MCF 10A (cell line): Measurements from ENCODE around the gene ANO7. TPM values are rescaled to one million over a fixed set of nuclear protein-coding genes. Genes with fewer than 3 reads are reported as not detected.

Experiments
- BruUV-seq: library from RNA; stranded (reverse); fragments of 400-500 nt; replicated peaks from 2 replicates; lab custom pipeline; 2021; lab: Mats Ljungman, UMichigan
- CTCF ChIA-PET: fragments of 300-600 bp; sonication (Branson Sonifier 250); formaldehyde crosslinking; extraction: SDS; loops from one replicate; lab custom pipeline; 2021; ENCODE audit warnings: antibody characterized with exemption, inconsistent platforms; lab: Yijun Ruan, JAX
- POLR2A ChIA-PET: fragments of 300-600, 350-650 bp; sonication (Branson Sonifier 250); formaldehyde crosslinking; extraction: SDS; loops from one replicate; lab custom pipeline; 2020; ENCODE audit warnings: antibody characterized with exemption, inconsistent platforms; lab: Yijun Ruan, JAX
- DNase-seq: peaks from one replicate; pipeline ENCODE4 v3.0.0-alpha.2; 2018; ENCODE audit not compliant: unreplicated experiment
- H3K27ac Mint-ChIP-seq: one replicate; pipeline ENCODE4 v1.8.0; 2022; ENCODE audit warnings: mild to moderate bottlenecking, low read depth, mixed read lengths; ENCODE audit not compliant: unreplicated experiment
- H3K27me3 Mint-ChIP-seq: one replicate; pipeline ENCODE4 v1.8.0; 2022; ENCODE audit warnings: mixed read lengths; ENCODE audit not compliant: insufficient read depth, unreplicated experiment
- H3K36me3 Mint-ChIP-seq: one replicate; pipeline ENCODE4 v1.8.0; 2022; ENCODE audit warnings: mild to moderate bottlenecking, moderate library complexity, mixed read lengths; ENCODE audit not compliant: insufficient read depth, unreplicated experiment
- H3K4me1 Mint-ChIP-seq: one replicate; pipeline ENCODE4 v1.8.0; 2022; ENCODE audit warnings: mixed read lengths; ENCODE audit not compliant: insufficient read depth, unreplicated experiment
- H3K4me3 Mint-ChIP-seq: one replicate; pipeline ENCODE4 v1.8.0; 2022; ENCODE audit warnings: mild to moderate bottlenecking, moderate library complexity, mixed read lengths; ENCODE audit not compliant: unreplicated experiment
- H3K9me3 Mint-ChIP-seq: one replicate; pipeline ENCODE4 v1.8.0; 2022; ENCODE audit warnings: mixed read lengths; ENCODE audit not compliant: unreplicated experiment
- CTCF ChIP-seq: fragments of 200-600 bp; IDR thresholded peaks from one replicate; pipeline ENCODE4 v1.8.0; 2022; ENCODE audit warnings: antibody characterized with exemption, mild to moderate bottlenecking; ENCODE audit not compliant: unreplicated experiment
- intact Hi-C: fragments of 100-400 bp; cut with micrococcal nuclease; formaldehyde crosslinking; loops from 2 replicates; pipeline ENCODE4 v1.14.1; 2022
- total RNA-seq: library from RNA; stranded (reverse); gene quantifications from 2 replicates; pipeline ENCODE4 v1.2.3, GENCODE V29; 2022

Gene ANO7
- total RNA-seq, 1 experiment from 2014 or later = 0.14 TPM

GRCh38 chr2:241223211-241224017 is 34.9 kb downstream of the ANO7 start:
- Mint-ChIP-seq H3K27ac (no peak overlapping the region), H3K27me3 (no peaks in the 10 kb centered on the region), H3K4me1 (peaks cover 11% of the 10 kb centered on the region), H3K9me3 (no peaks in the 10 kb centered on the region), H3K4me3 (no peak overlapping the region), H3K36me3 (peaks cover 43% of the 10 kb centered on the region)
- POLR2A ChIA-PET = interaction anchor here (0.6 to 1.2 kb wide), 2 partner anchors 217 to 251 kb away, joined by 3 to 5 read pairs; no protein-coding TSS in a partner anchor
- no TSS peak for BruUV-seq
- CTCF ChIA-PET = interaction anchor here (0.7 kb wide), 1 partner anchor 220 kb away, joined by 3 read pairs; no protein-coding TSS in a partner anchor
- peak; percentile 54 for DNase-seq
- TF ChIP-seq CTCF = no peak
- intact Hi-C loops = no loop called here

GRCh38 chr2:241224018-241224850 is 35.8 kb downstream of the ANO7 start:
- ChIA-PET POLR2A (interaction anchor here (0.6 to 1.2 kb wide), 2 partner anchors 216 to 252 kb away, joined by 3 to 5 read pairs; no protein-coding TSS in a partner anchor), CTCF (interaction anchor here (0.7 kb wide), 1 partner anchor 219 kb away, joined by 3 read pairs; no protein-coding TSS in a partner anchor)
- Mint-ChIP-seq H3K36me3 (peaks cover 47% of the 10 kb centered on the region), H3K4me3 (no peak overlapping the region), H3K27me3 (no peaks in the 10 kb centered on the region), H3K4me1 (peaks cover 11% of the 10 kb centered on the region), H3K9me3 (no peaks in the 10 kb centered on the region), H3K27ac (peak overlapping the region; percentile 77)
- intact Hi-C loops = no loop called here
- no TSS peak for BruUV-seq
- TF ChIP-seq CTCF = no peak
- DNase-seq = peak; percentile 52

GRCh38 chr2:241224851-241225438 is 36.5 kb downstream of the ANO7 start:
- intact Hi-C loops = no loop called here
- H3K27me3 Mint-ChIP-seq = no peaks in the 10 kb centered on the region
- no TSS peak for BruUV-seq
- CTCF ChIA-PET = interaction anchor here (0.9 kb wide), 1 partner anchor 42 kb away, joined by 3 read pairs; no protein-coding TSS in a partner anchor
- no peak overlapping the region for H3K4me3 Mint-ChIP-seq
- TF ChIP-seq CTCF = no peak
- peaks cover 11% of the 10 kb centered on the region for H3K4me1 Mint-ChIP-seq
- peak; percentile 9 for DNase-seq
- H3K9me3 Mint-ChIP-seq = no peaks in the 10 kb centered on the region
- peak overlapping the region; percentile 77 for H3K27ac Mint-ChIP-seq
- POLR2A ChIA-PET = no interaction called here
- H3K36me3 Mint-ChIP-seq = peaks cover 54% of the 10 kb centered on the region
